HG03280 (cell line): Measurements from ENCODE around the gene SMARCA2.

Experiments
- ATAC-seq: cut with Tn5 transposase; IDR thresholded peaks from one replicate; pipeline ENCODE4 v1.9.1; 2021; ENCODE audit warnings: mild to moderate bottlenecking, moderate library complexity; ENCODE audit not compliant: unreplicated experiment

The SMARCA2 gene

GRCh38 chr9:2236850-2237249, 221.7 kb downstream of the SMARCA2 start:
- ATAC-seq: no peak

GRCh38 chr9:2241461-2241835, 226.3 kb downstream of the SMARCA2 start:
- peak; percentile 6 for ATAC-seq

- ATAC-seq: peak; percentile 95
These were observed 226.9 kb downstream of the SMARCA2 start for GRCh38 chr9:2241836-2242741.

- no peak for ATAC-seq
These were observed 227.7 kb downstream of the SMARCA2 start for GRCh38 chr9:2242831-2243330.
